ENCODE measurements around the gene ITIH4.

DNA sequence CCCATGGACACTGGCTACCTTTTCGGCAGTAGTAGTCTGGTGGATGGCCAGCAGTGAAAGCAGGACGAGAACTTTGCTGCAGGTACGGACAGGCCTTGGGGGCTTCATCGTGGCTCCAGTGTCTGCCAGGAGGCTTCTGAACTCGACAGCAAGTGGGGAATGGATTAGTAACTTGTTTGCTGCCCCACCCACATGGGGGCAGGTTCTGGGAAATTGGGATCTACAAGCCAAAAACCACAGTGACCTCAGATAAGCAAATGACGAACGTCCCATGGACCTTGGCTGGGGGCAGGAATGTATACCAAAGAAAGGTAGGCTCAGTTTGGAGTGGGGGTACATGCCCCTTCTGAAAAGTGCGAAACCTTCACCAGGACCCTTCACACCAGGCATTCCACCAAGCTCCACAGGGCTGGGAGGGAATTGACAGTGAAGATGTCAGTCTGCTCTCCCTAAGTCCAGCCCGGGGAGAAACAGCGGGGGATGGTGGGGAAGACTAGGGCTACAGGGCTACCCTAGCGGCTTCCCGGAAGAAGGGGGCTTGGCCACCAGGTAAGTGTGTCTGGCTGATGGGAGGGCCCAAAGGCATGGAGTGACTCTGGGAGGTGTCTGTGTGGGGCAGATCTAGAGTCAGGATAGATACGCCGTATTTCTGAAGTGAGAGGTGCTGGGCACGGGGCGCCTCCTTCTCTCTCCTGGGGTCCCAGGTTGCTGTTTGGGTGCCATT is at the start of gene ITIH4:
- TF ChIP-seq, protein P1, sequence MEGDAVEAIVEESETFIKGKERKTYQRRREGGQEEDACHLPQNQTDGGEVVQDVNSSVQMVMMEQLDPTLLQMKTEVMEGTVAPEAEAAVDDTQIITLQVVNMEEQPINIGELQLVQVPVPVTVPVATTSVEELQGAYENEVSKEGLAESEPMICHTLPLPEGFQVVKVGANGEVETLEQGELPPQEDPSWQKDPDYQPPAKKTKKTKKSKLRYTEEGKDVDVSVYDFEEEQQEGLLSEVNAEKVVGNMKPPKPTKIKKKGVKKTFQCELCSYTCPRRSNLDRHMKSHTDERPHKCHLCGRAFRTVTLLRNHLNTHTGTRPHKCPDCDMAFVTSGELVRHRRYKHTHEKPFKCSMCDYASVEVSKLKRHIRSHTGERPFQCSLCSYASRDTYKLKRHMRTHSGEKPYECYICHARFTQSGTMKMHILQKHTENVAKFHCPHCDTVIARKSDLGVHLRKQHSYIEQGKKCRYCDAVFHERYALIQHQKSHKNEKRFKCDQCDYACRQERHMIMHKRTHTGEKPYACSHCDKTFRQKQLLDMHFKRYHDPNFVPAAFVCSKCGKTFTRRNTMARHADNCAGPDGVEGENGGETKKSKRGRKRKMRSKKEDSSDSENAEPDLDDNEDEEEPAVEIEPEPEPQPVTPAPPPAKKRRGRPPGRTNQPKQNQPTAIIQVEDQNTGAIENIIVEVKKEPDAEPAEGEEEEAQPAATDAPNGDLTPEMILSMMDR (conservative IDR thresholded peaks at IDR 0.05; ENCODE audit: low read depth, low read length): no peak
- no peak for TF ChIP-seq EZH2 (IDR thresholded peaks at IDR 0.05; ENCODE audit: borderline replicate concordance, low read depth, low read length, poor library complexity, severe bottlenecking)
